HEK293T (cell line): ENCODE results near the gene PCBP2.

Experiments used
- FOXM1 ChIP-seq: fragments of 450-650 bp; IDR thresholded peaks from 2 replicates; pipeline ENCODE4 v1.6.1; 2017; ENCODE audit warnings: mild to moderate bottlenecking, borderline replicate concordance
- PKNOX1 ChIP-seq: fragments of 450-650 bp; IDR thresholded peaks from 2 replicates; pipeline ENCODE4 v1.6.1; 2016
- SUZ12 ChIP-seq: fragments of 450-650 bp; IDR thresholded peaks from 2 replicates; pipeline ENCODE4 v1.6.1; 2016; ENCODE audit warnings: mild to moderate bottlenecking

GRCh38 chr12:53483225-53483978 is 31.5 kb downstream of the PCBP2 start:
- TF ChIP-seq FOXM1 (no peak), PKNOX1 (no peak), SUZ12 (no peak)
